GM23338 (cell line): ENCODE measurements around the gene EEF1G. TPM values are rescaled to one million over a fixed set of nuclear protein-coding genes. Genes with fewer than 3 reads are reported as not detected.

Experiments used
- ATAC-seq: fragments of 200-7000 bp; cut with Tn5 transposase; 3 replicates; pipeline ENCODE4 v1.9.1; 2020
- DNase-seq: peaks from one replicate; pipeline ENCODE4 v3.0.0-alpha.2; 2015; ENCODE audit warnings: low spot score
- H2AFZ ChIP-seq: fragments of 200-600 bp; sonication (generic); 2 replicates; pipeline ENCODE4 v1.8.0; 2016; ENCODE audit warnings: antibody characterized with exemption, mild to moderate bottlenecking, moderate library complexity
- H3F3A ChIP-seq: fragments of 200-600 bp; sonication (generic); replicated peaks from 2 replicates; pipeline ENCODE4 v1.8.0; 2017; ENCODE audit warnings: antibody characterized with exemption, mixed run types, low read depth
- H3K27ac ChIP-seq: fragments of 200-600 bp; sonication (generic); 2 replicates; pipeline ENCODE4 v1.6.1; 2016; ENCODE audit warnings: low read depth
- H3K27me3 ChIP-seq: fragments of 200-600 bp; sonication (generic); 2 replicates; pipeline ENCODE4 v1.8.0; 2016; ENCODE audit warnings: mild to moderate bottlenecking, mixed run types, moderate library complexity; ENCODE audit not compliant: insufficient read depth
- H3K36me3 ChIP-seq: fragments of 200-600 bp; sonication (generic); 2 replicates; pipeline ENCODE4 v1.8.0; 2016; ENCODE audit warnings: mild to moderate bottlenecking; ENCODE audit not compliant: insufficient read depth
- H3K4me1 ChIP-seq: fragments of 200-600 bp; sonication (generic); 2 replicates; pipeline ENCODE4 v1.8.0; 2016; ENCODE audit warnings: mild to moderate bottlenecking, moderate library complexity; ENCODE audit not compliant: insufficient read depth
- H3K4me2 ChIP-seq: fragments of 200-600 bp; sonication (generic); 2 replicates; pipeline ENCODE4 v1.7.1; 2017; ENCODE audit warnings: mixed run types
- H3K4me3 ChIP-seq: fragments of 200-600 bp; sonication (generic); 2 replicates; pipeline ENCODE4 v1.6.1; 2016; ENCODE audit warnings: mixed run types
- H3K79me2 ChIP-seq: fragments of 200-600 bp; sonication (generic); replicated peaks from 2 replicates; pipeline ENCODE4 v1.8.0; 2017; ENCODE audit warnings: mild to moderate bottlenecking; ENCODE audit not compliant: insufficient read depth
- H3K9me2 ChIP-seq: fragments of 200-600 bp; sonication (generic); 2 replicates; pipeline ENCODE4 v1.8.0; 2017; ENCODE audit not compliant: insufficient read depth
- H4K20me1 ChIP-seq: fragments of 200-600 bp; sonication (generic); replicated peaks from 2 replicates; pipeline ENCODE4 v1.8.0; 2017; ENCODE audit warnings: mild to moderate bottlenecking; ENCODE audit not compliant: insufficient read depth
- H3K27ac Mint-ChIP-seq: 2 replicates; pipeline ENCODE4 v1.8.0; 2020; ENCODE audit warnings: inconsistent platforms, mild to moderate bottlenecking, moderate library complexity, mixed read lengths
- H3K27me3 Mint-ChIP-seq: 3 replicates; pipeline ENCODE4 v1.8.0; 2022; ENCODE audit warnings: low read depth, mild to moderate bottlenecking, moderate library complexity, mixed read lengths, inconsistent platforms; ENCODE audit not compliant: insufficient read depth, poor library complexity
- H3K36me3 Mint-ChIP-seq: 3 replicates; pipeline ENCODE4 v1.8.0; 2021; ENCODE audit warnings: low read depth, mild to moderate bottlenecking, inconsistent platforms, moderate library complexity, mixed read lengths
- H3K4me1 Mint-ChIP-seq: 3 replicates; pipeline ENCODE4 v1.8.0; 2020; ENCODE audit warnings: mild to moderate bottlenecking, inconsistent platforms, mixed read lengths
- H3K4me3 Mint-ChIP-seq: 3 replicates; pipeline ENCODE4 v1.8.0; 2021; ENCODE audit warnings: moderate library complexity, mild to moderate bottlenecking, inconsistent platforms, mixed read lengths
- H3K9me3 Mint-ChIP-seq: 3 replicates; pipeline ENCODE4 v1.8.0; 2020; ENCODE audit warnings: moderate library complexity, mild to moderate bottlenecking, inconsistent platforms, mixed read lengths
- ETS1 ChIP-seq: IDR thresholded peaks from 2 replicates; pipeline ENCODE4 v1.6.1; 2016; ENCODE audit warnings: antibody characterized with exemption
- JUNB ChIP-seq: IDR thresholded peaks from one replicate; pipeline ENCODE4 v1.6.1; 2016; ENCODE audit warnings: antibody characterized with exemption; ENCODE audit not compliant: unreplicated experiment
- NANOG ChIP-seq: IDR thresholded peaks from 2 replicates; pipeline ENCODE4 v1.6.1; 2016; ENCODE audit warnings: antibody characterized with exemption, borderline replicate concordance
- STAT1 ChIP-seq: IDR thresholded peaks from one replicate; pipeline ENCODE4 v1.6.1; 2016; ENCODE audit warnings: antibody characterized with exemption; ENCODE audit not compliant: unreplicated experiment
- ZNF462 ChIP-seq: fragments of 250-450 bp; sonication (Bioruptor Pico); IDR thresholded peaks from 2 replicates; pipeline ENCODE4 v1.5.0; 2020; ENCODE audit warnings: mild to moderate bottlenecking, moderate library complexity
- polyA plus RNA-seq: library from polyadenylated mRNA; unstranded; fragments of >200 nt; fragmentation: Nextera tagmentation; extraction: Ambion mirVana; gene quantifications from 2 replicates; pipeline ENCODE4 v1.2.1, GENCODE V29; 2016
- total RNA-seq: library from RNA; depleted of rRNA; stranded (reverse); fragments of >200 nt; shearing (Covaris generic); gene quantifications from 2 replicates; pipeline ENCODE4 v1.2.3, GENCODE V29; 2014

Gene EEF1G
- total and polyA plus RNA-seq, 2 experiments from 2014 or later: 696 to 1,316 TPM

- TF ChIP-seq JUNB (no peak), ETS1 (no peak), ZNF462 (CRISPR knock-in tag) (no peak), NANOG (no peak), STAT1 (no peak)
- Histone ChIP-seq H3K27me3 (peaks cover 32% of the 10 kb centered on the region), H3K4me2 (no peak overlapping the region), H3K36me3 (no peaks in the 10 kb centered on the region), H3K27ac (no peak overlapping the region), H4K20me1 (no peaks in the 10 kb centered on the region), H3K79me2 (no peaks in the 10 kb centered on the region), H3F3A (0 out of 2 replicates have a peak, but pooled peaks cover 3% of the 10 kb centered on the region), H3K9me2 (no peaks in the 10 kb centered on the region), H3K4me3 (no peak overlapping the region), H3K4me1 (peaks cover 26% of the 10 kb centered on the region; the same call in 1 of the 2 replicates), H2AFZ (no peak overlapping the region)
- no peak overlapping the region for H3K4me3 Mint-ChIP-seq
- ATAC-seq: no peak
- peaks cover 47% of the 10 kb centered on the region for H3K4me1 Mint-ChIP-seq
- no peaks in the 10 kb centered on the region for H3K9me3 Mint-ChIP-seq
- H3K36me3 Mint-ChIP-seq: no peaks in the 10 kb centered on the region; the same call in 2 of the 3 replicates
- no peak for DNase-seq
- H3K27ac Mint-ChIP-seq: no peak overlapping the region
- H3K27me3 Mint-ChIP-seq: peaks cover 31% of the 10 kb centered on the region
Observed at GRCh38 chr11:62539238-62539925, 34.3 kb downstream of the EEF1G start.
